AG04449 (cell line): Measurements from ENCODE around the gene KRT20.
A peak's percentile ranks its signal among the peaks of the same experiment; 100 is the strongest.

ENCODE experiments used
- CTCF ChIA-PET: fragments of 350-600 bp; formaldehyde crosslinking; extraction: SDS; loops from one replicate; lab custom pipeline; 2021; ENCODE audit warnings: antibody characterized with exemption; lab: Yijun Ruan, JAX
- POLR2A ChIA-PET: fragments of 400-600, 350-600 bp; formaldehyde crosslinking; extraction: SDS; loops from one replicate; lab custom pipeline; 2020; ENCODE audit warnings: antibody characterized with exemption, inconsistent platforms; lab: Yijun Ruan, JAX
- DNase-seq: peaks from one replicate; pipeline ENCODE4 v3.0.0-alpha.2; 2010; ENCODE audit warnings: low read depth, low spot score
- H3K4me3 ChIP-seq: 2 replicates; pipeline ENCODE4 v1.5.1; 2011; ENCODE audit warnings: low read depth, mild to moderate bottlenecking, control low read depth, low read length
- CTCF ChIP-seq: IDR thresholded peaks from one replicate; pipeline ENCODE4 v1.5.1; 2011; ENCODE audit warnings: mild to moderate bottlenecking, moderate library complexity, low read length, control low read depth, inconsistent platforms; ENCODE audit not compliant: insufficient read depth; ENCODE audit errors: missing control alignments

KRT20 gene

GRCh38 chr17:40910441-40910841 is 25.4 kb upstream of the KRT20 start:
- ChIA-PET CTCF (interaction anchor here (1.0 to 6.0 kb wide), 15 partner anchors 27 to 757 kb away, joined by 3 to 44 read pairs (median 4); partner anchors contain the start of gene KRTAP4-9), POLR2A (interaction anchor here (0.5 to 2.3 kb wide), 13 partner anchors 43 to 638 kb away, joined by 3 to 29 read pairs (median 7); partner anchors contain the start of genes KRTAP2-3, KRTAP2-4 and KRTAP4-6)
- DNase-seq: peak; percentile 82
- TF ChIP-seq CTCF: no peak
- H3K4me3 ChIP-seq: no peak overlapping the region

- no peak for DNase-seq
- H3K4me3 ChIP-seq: no peak overlapping the region
- TF ChIP-seq CTCF: no peak
- ChIA-PET CTCF (interaction anchor here (0.6 to 6.0 kb wide), 23 partner anchors 9 to 758 kb away, joined by 3 to 44 read pairs (median 4); partner anchors contain the start of gene KRTAP4-9), POLR2A (interaction anchor here (0.5 to 2.3 kb wide), 12 partner anchors 43 to 638 kb away, joined by 3 to 29 read pairs (median 7); partner anchors contain the start of genes KRTAP2-3 and KRTAP2-4)
Measured at GRCh38 chr17:40909755-40910154, 24.7 kb upstream of the KRT20 start.

- peak; percentile 93 for DNase-seq
- H3K4me3 ChIP-seq: no peak overlapping the region
- TF ChIP-seq CTCF: peak; percentile 64
- POLR2A ChIA-PET: interaction anchor here (0.6 to 2.3 kb wide), 9 partner anchors 44 to 639 kb away, joined by 3 to 29 read pairs (median 8); partner anchors contain the start of genes KRTAP2-3 and KRTAP2-4
- CTCF ChIA-PET: interaction anchor here (0.6 to 6.0 kb wide), 21 partner anchors 8 to 756 kb away, joined by 3 to 44 read pairs (median 3); partner anchors contain the start of gene KRTAP4-9
Measured at GRCh38 chr17:40909351-40909750, 24.3 kb upstream of the KRT20 start.

GRCh38 chr17:40906613-40907012 is 21.6 kb upstream of the KRT20 start:
- ChIA-PET CTCF (interaction anchor here (0.8 to 6.0 kb wide), 7 partner anchors 50 to 759 kb away, joined by 3 to 39 read pairs (median 5); no protein-coding TSS in a partner anchor), POLR2A (no interaction called here)
- no peak overlapping the region for H3K4me3 ChIP-seq
- no peak for TF ChIP-seq CTCF
- no peak for DNase-seq

- no peak overlapping the region for H3K4me3 ChIP-seq
- ChIA-PET CTCF (interaction anchor here (1.0 to 2.5 kb wide), 3 partner anchors 424 to 757 kb away, joined by 5 to 10 read pairs (median 8); no protein-coding TSS in a partner anchor), POLR2A (no interaction called here)
- TF ChIP-seq CTCF: no peak
- no peak for DNase-seq
Measured at GRCh38 chr17:40905370-40905769, 20.3 kb upstream of the KRT20 start.

- POLR2A ChIA-PET: no interaction called here
- H3K4me3 ChIP-seq: peak overlapping the region; percentile 2
- no peak for DNase-seq
- CTCF ChIA-PET: interaction anchor here (0.8 to 4.0 kb wide), 8 partner anchors 9 to 762 kb away, joined by 3 to 16 read pairs (median 6); no protein-coding TSS in a partner anchor
- no peak for TF ChIP-seq CTCF
Measured at GRCh38 chr17:40903129-40903847, 18.2 kb upstream of the KRT20 start.
